Panc1 (cell line): Measurements from ENCODE around the gene MUC5AC.

Experiments
- TF ChIP-seq, protein P1 (sequence below): fragments of 450-650 bp; IDR thresholded peaks from 2 replicates; pipeline ENCODE4 v1.5.1; 2017; ENCODE audit warnings: mild to moderate bottlenecking
- TF ChIP-seq, protein P2 (sequence below), 2 experiments: IDR thresholded peaks; 2 replicates each; pipeline ENCODE4 v1.6.1; 2011 to 2012; ENCODE audit warnings: low read depth in 2 of 2, control low read depth in 1 of 2, low read length in 1 of 2, mild to moderate bottlenecking in 1 of 2, moderate library complexity in 1 of 2; ENCODE audit not compliant: insufficient read depth in 1 of 2

DNA sequence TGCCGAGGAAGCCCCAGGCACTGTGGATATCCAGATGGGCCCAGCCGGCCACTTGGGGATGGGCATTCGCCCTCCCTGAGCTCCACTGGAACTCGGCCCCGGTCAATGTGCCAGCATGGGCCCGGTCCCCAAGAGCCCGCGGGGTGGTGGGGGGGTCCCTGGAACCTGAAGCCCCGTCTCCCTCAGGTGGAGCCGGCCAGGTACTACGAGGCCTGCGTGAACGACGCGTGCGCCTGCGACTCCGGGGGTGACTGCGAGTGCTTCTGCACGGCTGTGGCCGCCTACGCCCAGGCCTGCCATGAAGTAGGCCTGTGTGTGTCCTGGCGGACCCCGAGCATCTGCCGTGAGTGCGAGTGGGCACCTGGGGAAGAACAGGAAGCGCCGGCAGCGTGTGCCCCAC, 21.2 kb downstream of the MUC5AC start:
- TF ChIP-seq, protein P1, sequence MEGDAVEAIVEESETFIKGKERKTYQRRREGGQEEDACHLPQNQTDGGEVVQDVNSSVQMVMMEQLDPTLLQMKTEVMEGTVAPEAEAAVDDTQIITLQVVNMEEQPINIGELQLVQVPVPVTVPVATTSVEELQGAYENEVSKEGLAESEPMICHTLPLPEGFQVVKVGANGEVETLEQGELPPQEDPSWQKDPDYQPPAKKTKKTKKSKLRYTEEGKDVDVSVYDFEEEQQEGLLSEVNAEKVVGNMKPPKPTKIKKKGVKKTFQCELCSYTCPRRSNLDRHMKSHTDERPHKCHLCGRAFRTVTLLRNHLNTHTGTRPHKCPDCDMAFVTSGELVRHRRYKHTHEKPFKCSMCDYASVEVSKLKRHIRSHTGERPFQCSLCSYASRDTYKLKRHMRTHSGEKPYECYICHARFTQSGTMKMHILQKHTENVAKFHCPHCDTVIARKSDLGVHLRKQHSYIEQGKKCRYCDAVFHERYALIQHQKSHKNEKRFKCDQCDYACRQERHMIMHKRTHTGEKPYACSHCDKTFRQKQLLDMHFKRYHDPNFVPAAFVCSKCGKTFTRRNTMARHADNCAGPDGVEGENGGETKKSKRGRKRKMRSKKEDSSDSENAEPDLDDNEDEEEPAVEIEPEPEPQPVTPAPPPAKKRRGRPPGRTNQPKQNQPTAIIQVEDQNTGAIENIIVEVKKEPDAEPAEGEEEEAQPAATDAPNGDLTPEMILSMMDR, result no peak
- TF ChIP-seq, protein P2, sequence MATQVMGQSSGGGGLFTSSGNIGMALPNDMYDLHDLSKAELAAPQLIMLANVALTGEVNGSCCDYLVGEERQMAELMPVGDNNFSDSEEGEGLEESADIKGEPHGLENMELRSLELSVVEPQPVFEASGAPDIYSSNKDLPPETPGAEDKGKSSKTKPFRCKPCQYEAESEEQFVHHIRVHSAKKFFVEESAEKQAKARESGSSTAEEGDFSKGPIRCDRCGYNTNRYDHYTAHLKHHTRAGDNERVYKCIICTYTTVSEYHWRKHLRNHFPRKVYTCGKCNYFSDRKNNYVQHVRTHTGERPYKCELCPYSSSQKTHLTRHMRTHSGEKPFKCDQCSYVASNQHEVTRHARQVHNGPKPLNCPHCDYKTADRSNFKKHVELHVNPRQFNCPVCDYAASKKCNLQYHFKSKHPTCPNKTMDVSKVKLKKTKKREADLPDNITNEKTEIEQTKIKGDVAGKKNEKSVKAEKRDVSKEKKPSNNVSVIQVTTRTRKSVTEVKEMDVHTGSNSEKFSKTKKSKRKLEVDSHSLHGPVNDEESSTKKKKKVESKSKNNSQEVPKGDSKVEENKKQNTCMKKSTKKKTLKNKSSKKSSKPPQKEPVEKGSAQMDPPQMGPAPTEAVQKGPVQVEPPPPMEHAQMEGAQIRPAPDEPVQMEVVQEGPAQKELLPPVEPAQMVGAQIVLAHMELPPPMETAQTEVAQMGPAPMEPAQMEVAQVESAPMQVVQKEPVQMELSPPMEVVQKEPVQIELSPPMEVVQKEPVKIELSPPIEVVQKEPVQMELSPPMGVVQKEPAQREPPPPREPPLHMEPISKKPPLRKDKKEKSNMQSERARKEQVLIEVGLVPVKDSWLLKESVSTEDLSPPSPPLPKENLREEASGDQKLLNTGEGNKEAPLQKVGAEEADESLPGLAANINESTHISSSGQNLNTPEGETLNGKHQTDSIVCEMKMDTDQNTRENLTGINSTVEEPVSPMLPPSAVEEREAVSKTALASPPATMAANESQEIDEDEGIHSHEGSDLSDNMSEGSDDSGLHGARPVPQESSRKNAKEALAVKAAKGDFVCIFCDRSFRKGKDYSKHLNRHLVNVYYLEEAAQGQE (IDR thresholded peaks at IDR 0.05; ENCODE audit: insufficient read depth in 1 of 2, low read depth in 2 of 2, low read length in 1 of 2), result no peak
